A549 treated with CpdA at 1 μM for 4 hours (cell line): Measurements from ENCODE around the gene CCNJL. TPM values are rescaled to one million over a fixed set of nuclear protein-coding genes. Genes with fewer than 3 reads are reported as not detected.

Source experiments
- total RNA-seq: library from RNA; stranded (reverse); fragments of 200-300 nt; extraction: Qiagen RNA extraction; gene quantifications from 5 replicates; pipeline ENCODE4 v1.2.3, GENCODE V29; 2022; ENCODE audit warnings: low read depth

Gene CCNJL, protein sequence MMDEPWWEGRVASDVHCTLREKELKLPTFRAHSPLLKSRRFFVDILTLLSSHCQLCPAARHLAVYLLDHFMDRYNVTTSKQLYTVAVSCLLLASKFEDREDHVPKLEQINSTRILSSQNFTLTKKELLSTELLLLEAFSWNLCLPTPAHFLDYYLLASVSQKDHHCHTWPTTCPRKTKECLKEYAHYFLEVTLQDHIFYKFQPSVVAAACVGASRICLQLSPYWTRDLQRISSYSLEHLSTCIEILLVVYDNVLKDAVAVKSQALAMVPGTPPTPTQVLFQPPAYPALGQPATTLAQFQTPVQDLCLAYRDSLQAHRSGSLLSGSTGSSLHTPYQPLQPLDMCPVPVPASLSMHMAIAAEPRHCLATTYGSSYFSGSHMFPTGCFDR
- 10.9 to 14.1 TPM (median 12.9 TPM) in 5 replicates for total RNA-seq

GRCh38 chr5:160312134-160312959, at the start of gene CCNJL:
TSS of gene CCNJL (minus strand) at chr5:160312564. CDS start at chr5:160311923, 641 bp downstream.

GRCh38 chr5:160229190-160229742, 83.1 kb downstream of the CCNJL start, which contains the start of gene FABP6:
TSS of gene FABP6 (plus strand) at chr5:160229506. CDS start at chr5:160229558, 52 bp downstream.

Other genes starting within 250 kb of the CCNJL start
- gene PWWP2A, start 193.1 kb downstream of the CCNJL start, total RNA-seq = 10.6 to 12.8 TPM (median 11.2 TPM) in 5 replicates
- 0.79 to 1.7 TPM (median 0.92 TPM) in 5 replicates for gene FABP6, start 83.1 kb downstream of the CCNJL start, total RNA-seq
- gene C1QTNF2, start 58.1 kb upstream of the CCNJL start, total RNA-seq = 0.14 to 0.16 TPM (median 0.15 TPM) in 4 of 5 replicates, not detected in the other
- gene FAM200C, start 87.5 kb upstream of the CCNJL start, total RNA-seq = 2.0 to 2.6 TPM (median 2.1 TPM) in 5 replicates
- gene SLU7, start 106.5 kb upstream of the CCNJL start, total RNA-seq = 40.9 to 75.8 TPM (median 46.8 TPM) in 5 replicates
- 197 to 265 TPM (median 222 TPM) in 5 replicates for gene PTTG1, start 109.3 kb upstream of the CCNJL start, total RNA-seq